HepG2 (cell line): ENCODE data around the gene REPIN1. TPM values are rescaled to one million over a fixed set of nuclear protein-coding genes. Genes with fewer than 3 reads are reported as not detected.

Experiments used
- ATAC-seq: fragments of 200-7000 bp; cut with Tn5 transposase; 3 replicates; pipeline ENCODE4 v1.9.1; 2020; ENCODE audit warnings: mild to moderate bottlenecking, moderate library complexity
- BruUV-seq: library from RNA; stranded (reverse); fragments of 400-500 nt; replicated peaks from 2 replicates; lab custom pipeline; 2021; lab: Mats Ljungman, UMichigan
- CTCF ChIA-PET: fragments of 300-600 bp; formaldehyde crosslinking; extraction: SDS; loops from one replicate; lab custom pipeline; 2021; ENCODE audit warnings: low total read pairs, inconsistent platforms, low intra/inter-chr PET ratio; lab: Yijun Ruan, JAX
- POLR2A ChIA-PET: fragments of 350-600 bp; sonication (Branson Sonifier 250); formaldehyde crosslinking; loops from one replicate; lab custom pipeline; 2020; ENCODE audit warnings: antibody characterized with exemption, inconsistent platforms; lab: Yijun Ruan, JAX
- DNase-seq: peaks from one replicate; pipeline ENCODE4 v3.0.0-alpha.2; 2015; ENCODE audit warnings: low spot score
- FAIRE-seq: peaks from 3 replicates; lab custom pipeline; 2011; peaks lifted over from hg19 to GRCh38; lab: Jason Lieb, UNC
- H2AFZ ChIP-seq: one replicate; pipeline ENCODE4 v1.6.1; 2011; ENCODE audit warnings: low read length, inconsistent platforms
- H3K27ac ChIP-seq: fragments of 300-600 bp; 3 replicates; pipeline ENCODE4 v1.8.0; 2011; ENCODE audit warnings: mixed run types, mild to moderate bottlenecking, mixed read lengths, low read length, inconsistent platforms; ENCODE audit not compliant: insufficient read depth; ENCODE audit errors: extremely low read length
- H3K27me3 ChIP-seq, 2 experiments: fragments of 200-600 bp in 1 of 2; 2 replicates in 1 of 2; 3 replicates in 1 of 2; pipeline versions ENCODE4 v1.6.0 to v1.8.0; 2011; ENCODE audit warnings: low read length in 2 of 2, mild to moderate bottlenecking in 2 of 2, moderate library complexity in 2 of 2, inconsistent platforms in 1 of 2; ENCODE audit not compliant: insufficient read depth in 2 of 2, control insufficient read depth in 1 of 2
- H3K36me3 ChIP-seq, 2 experiments: fragments of 200-600 bp in 1 of 2; replicated peaks in 1 of 2; 2 replicates in 1 of 2; 3 replicates in 1 of 2; pipeline versions ENCODE4 v1.5.1 to v1.8.0; 2011; ENCODE audit warnings: low read length in 2 of 2, inconsistent platforms in 1 of 2; ENCODE audit not compliant: insufficient read depth in 2 of 2, control insufficient read depth in 1 of 2
- H3K4me1 ChIP-seq: 2 replicates; pipeline ENCODE4 v1.5.1; 2012; ENCODE audit warnings: low read length, inconsistent platforms; ENCODE audit not compliant: insufficient read depth
- H3K4me2 ChIP-seq: 2 replicates; pipeline ENCODE4 v1.6.0; 2011; ENCODE audit warnings: low read depth, low read length, inconsistent platforms
- H3K4me3 ChIP-seq, 3 experiments: fragments of 200-600 bp in 1 of 3; sonication (generic), shearing (Covaris generic) in 1 of 3; replicated peaks in 1 of 3; 2 replicates each; pipeline ENCODE4 v1.5.1; 2011 to 2016; ENCODE audit warnings: low read length in 3 of 3, inconsistent platforms in 2 of 3, low read depth in 2 of 3, mild to moderate bottlenecking in 2 of 3, control low read depth in 1 of 3, mixed read lengths in 1 of 3; ENCODE audit not compliant: insufficient read depth in 1 of 3
- H3K79me2 ChIP-seq: one replicate; pipeline ENCODE4 v1.6.1; 2011; ENCODE audit warnings: low read length, inconsistent platforms; ENCODE audit not compliant: insufficient read depth
- H3K9ac ChIP-seq: 2 replicates; pipeline ENCODE4 v1.6.0; 2011; ENCODE audit warnings: mild to moderate bottlenecking, low read depth, low read length, inconsistent platforms; ENCODE audit not compliant: insufficient read depth
- H3K9me3 ChIP-seq: 2 replicates; pipeline ENCODE4 v1.5.1; 2012; ENCODE audit warnings: mild to moderate bottlenecking, low read length
- H4K20me1 ChIP-seq: 2 replicates; pipeline ENCODE4 v1.6.0; 2011; ENCODE audit warnings: inconsistent platforms, mild to moderate bottlenecking, low read length, moderate library complexity; ENCODE audit not compliant: insufficient read depth
- ATAD3A ChIP-seq: sonication (generic); formaldehyde crosslinking; IDR thresholded peaks from 2 replicates; pipeline ENCODE4 v1.4.0; 2020; ENCODE audit warnings: missing genetic modification reagents
- FOSL2 ChIP-seq: sonication (generic); formaldehyde crosslinking; IDR thresholded peaks from 2 replicates; pipeline ENCODE4 v1.4.0; 2020; ENCODE audit warnings: missing genetic modification reagents
- GPN1 ChIP-seq: sonication (generic); formaldehyde crosslinking; IDR thresholded peaks from 2 replicates; pipeline ENCODE4 v1.5.1; 2020; ENCODE audit warnings: missing genetic modification reagents, borderline replicate concordance
- LBX2 ChIP-seq: sonication (generic); formaldehyde crosslinking; IDR thresholded peaks from 2 replicates; pipeline ENCODE4 v1.5.0; 2020; ENCODE audit warnings: missing genetic modification reagents, mild to moderate bottlenecking, borderline replicate concordance
- MAFK ChIP-seq, 2 experiments: IDR thresholded peaks in 1 of 2; conservative IDR thresholded peaks in 1 of 2; 2 replicates each; pipeline ENCODE4 v1.6.1; 2011; ENCODE audit warnings: improper control_type of control experiment in 2 of 2, low read length in 2 of 2
- PLRG1 ChIP-seq: fragments of 450-650 bp; conservative IDR thresholded peaks from 2 replicates; pipeline ENCODE4 v1.6.1; 2016
- ZNF646 ChIP-seq: sonication (generic); formaldehyde crosslinking; IDR thresholded peaks from 2 replicates; pipeline ENCODE4 v1.9.0; 2021; ENCODE audit warnings: mild to moderate bottlenecking, missing genetic modification reagents
- WGBS: methylation state at CpG from one replicate; pipeline ENCODE4 v1.1.6; 2017; ENCODE audit warnings: low lambda C conversion rate; 5-methylcytosine and 5-hydroxymethylcytosine counted together
- in situ Hi-C: cut with HindIII; loops from 2 replicates; pipeline ENCODE4 v1.10.0; 2017; ENCODE audit warnings: low pct_unique_long_range_greater_than_20kb; ENCODE audit not compliant: extremely low pct_ligation_motif_present
- intact Hi-C: fragments of 100-400 bp; cut with micrococcal nuclease; formaldehyde crosslinking; loops from one replicate; pipeline ENCODE4 v1.10.0; 2022; ENCODE audit not compliant: unreplicated experiment
- polyA plus RNA-seq, 8 experiments: library from polyadenylated mRNA; depleted of rRNA in 3 of 8; stranded (reverse) in 7 of 8; unstranded in 1 of 8; fragments of >200 nt; fragmentation: Illumina TruSeq in 4 of 8; extraction: Trizol in 4 of 8; gene quantifications; 2 replicates each; pipeline versions ENCODE4 v1.2.1 to v1.2.3, GENCODE V29; 2011 to 2016; ENCODE audit warnings: low read depth in 4 of 8, missing spikeins in 1 of 8, mixed read lengths in 1 of 8; ENCODE audit not compliant: insufficient read depth in 1 of 8
- total RNA-seq, 5 experiments: library from RNA; depleted of rRNA; stranded (reverse); fragments of >200 nt; fragmentation: Illumina TruSeq; extraction: Trizol; gene quantifications; 2 replicates each; pipeline ENCODE4 v1.2.3, GENCODE V29; 2016; ENCODE audit warnings: low read depth in 1 of 5

REPIN1 gene
- total and polyA plus RNA-seq, 2 of the 13 experiments (the other 11 are each of a cell fraction or from before 2014, with no cell fraction given): 69.9 to 108 TPM

- BruUV-seq: no TSS peak
- DNase-seq: no peak
- Histone ChIP-seq H3K4me2 (no peak overlapping the region), H3K9ac (no peak overlapping the region), H3K79me2 (no peaks in the 10 kb centered on the region), H3K9me3 (no peaks in the 10 kb centered on the region), H3K27me3 (no peaks in the 10 kb centered on the region), H3K4me1 (peaks cover 51% of the 10 kb centered on the region), H3K4me3 (no peak overlapping the region), H4K20me1 (no peaks in the 10 kb centered on the region), H3K27ac (no peak overlapping the region), H2AFZ (no peak overlapping the region), H3K36me3 (peaks cover 2 to 15% of the 10 kb centered on the region in 2 experiments; a peak in 2 of 5 replicates)
- no peak for FAIRE-seq
- no peak for ATAC-seq
- no peak for TF ChIP-seq GPN1 (CRISPR knock-in tag)
- TF ChIP-seq PLRG1: no peak
- peak; percentile 46 for TF ChIP-seq FOSL2 (CRISPR knock-in tag)
- TF ChIP-seq LBX2 (CRISPR knock-in tag): no peak
- TF ChIP-seq ZNF646: no peak
- TF ChIP-seq MAFK (conservative IDR thresholded peaks at IDR 0.05 in 1 of 2, IDR thresholded peaks at IDR 0.05 in 1 of 2; ENCODE audit: low read length in 2 of 2): peak; percentile 56 to 66
- no peak for TF ChIP-seq ATAD3A (CRISPR knock-in tag)
- POLR2A ChIA-PET: interaction anchor here (0.7 to 8.8 kb wide), 2 partner anchors 14 to 32 kb away, joined by 3 to 181 read pairs; partner anchors contain the start of gene REPIN1
- CTCF ChIA-PET: no interaction called here
- intact Hi-C loops (no loop called here), in situ Hi-C loops (loop anchor here (5.0 kb wide), 1 partner anchor 58 kb away; the partner anchor contains the start of gene RARRES2)
- WGBS: 56% methylated on average over 8 of the region's 11 CpGs
These were observed 31.6 kb downstream of the REPIN1 start for GRCh38 chr7:150400008-150400787.
